Endothelial cell of umbilical vein (primary cell): ENCODE measurements around the gene IL9. TPM values are rescaled to one million over a fixed set of nuclear protein-coding genes. Genes with fewer than 3 reads are reported as not detected.

ENCODE experiments used
- BruUV-seq: library from RNA; stranded (reverse); fragments of 400-500 nt; replicated peaks from 2 replicates; lab custom pipeline; 2021; lab: Mats Ljungman, UMichigan
- CTCF ChIA-PET: fragments of 300-600, 350-600 bp; sonication (Branson Sonifier 250); formaldehyde crosslinking; loops from one replicate; lab custom pipeline; 2021; ENCODE audit warnings: antibody characterized with exemption, inconsistent platforms; lab: Charles Lee
- POLR2A ChIA-PET: fragments of 300-600, 350-600 bp; sonication (Branson Sonifier 250); formaldehyde crosslinking; loops from one replicate; lab custom pipeline; 2021; ENCODE audit warnings: antibody characterized with exemption, inconsistent platforms; lab: Charles Lee
- DNase-seq: peaks from one replicate; pipeline ENCODE4 v3.0.0-alpha.2; 2011; ENCODE audit warnings: low read depth, low spot score
- FAIRE-seq: peaks from 2 replicates; lab custom pipeline; 2011; peaks lifted over from hg19 to GRCh38; lab: Jason Lieb, UNC
- H2AFZ ChIP-seq: 2 replicates; pipeline ENCODE4 v1.6.0; 2012; ENCODE audit warnings: low read depth, low read length, control low read depth, inconsistent platforms
- H3K27ac ChIP-seq: 2 replicates; pipeline ENCODE4 v1.5.1; 2011; ENCODE audit warnings: low read depth, mild to moderate bottlenecking, control low read depth, low read length, moderate library complexity; ENCODE audit not compliant: insufficient read depth
- H3K27me3 ChIP-seq, 2 experiments: 2 replicates each; pipeline versions ENCODE4 v1.6.0 to v1.6.1; 2011; ENCODE audit warnings: low read length in 2 of 2, mixed read lengths in 1 of 2; ENCODE audit not compliant: control insufficient read depth in 2 of 2, insufficient read depth in 2 of 2
- H3K36me3 ChIP-seq, 2 experiments: 2 replicates in 1 of 2; 3 replicates in 1 of 2; pipeline ENCODE4 v1.5.1; 2011; ENCODE audit warnings: low read length in 2 of 2, mild to moderate bottlenecking in 1 of 2, moderate library complexity in 1 of 2; ENCODE audit not compliant: control insufficient read depth in 2 of 2, insufficient read depth in 2 of 2; ENCODE audit errors: extremely low read depth in 1 of 2
- H3K4me1 ChIP-seq: 3 replicates; pipeline ENCODE4 v1.5.1; 2011; ENCODE audit warnings: mild to moderate bottlenecking, low read length; ENCODE audit not compliant: control insufficient read depth, insufficient read depth; ENCODE audit errors: extremely low read depth
- H3K4me2 ChIP-seq: 2 replicates; pipeline ENCODE4 v1.6.1; 2011; ENCODE audit warnings: low read length, control low read depth, mixed read lengths; ENCODE audit not compliant: insufficient read depth
- H3K4me3 ChIP-seq, 3 experiments: fragments of 200-600 bp in 1 of 3; sonication (generic), shearing (Covaris generic) in 1 of 3; replicated peaks in 1 of 3; 2 replicates each; pipeline ENCODE4 v1.5.1; 2011 to 2016; ENCODE audit warnings: control low read depth in 3 of 3, low read length in 3 of 3, mild to moderate bottlenecking in 2 of 3, inconsistent platforms in 1 of 3, low read depth in 1 of 3, moderate library complexity in 1 of 3; ENCODE audit not compliant: insufficient read depth in 1 of 3
- H3K79me2 ChIP-seq: 2 replicates; pipeline ENCODE4 v1.6.0; 2012; ENCODE audit warnings: low read length, inconsistent platforms; ENCODE audit not compliant: control insufficient read depth, insufficient read depth
- H3K9ac ChIP-seq: replicated peaks from 2 replicates; pipeline ENCODE3; 2011; ENCODE audit warnings: low read length, control low read depth; ENCODE audit not compliant: insufficient read depth; ENCODE audit errors: extremely low read depth
- H3K9me1 ChIP-seq: replicated peaks from 3 replicates; pipeline ENCODE4 v1.6.0; 2011; ENCODE audit warnings: mild to moderate bottlenecking, low read length; ENCODE audit not compliant: control insufficient read depth, insufficient read depth; ENCODE audit errors: extremely low read depth
- H3K9me3 ChIP-seq: replicated peaks from 2 replicates; pipeline ENCODE4 v1.5.1; 2012; ENCODE audit warnings: low read length, inconsistent platforms; ENCODE audit not compliant: control insufficient read depth, insufficient read depth
- H4K20me1 ChIP-seq: replicated peaks from 2 replicates; pipeline ENCODE3; 2011; ENCODE audit warnings: mild to moderate bottlenecking, low read length; ENCODE audit not compliant: control insufficient read depth, insufficient read depth; ENCODE audit errors: extremely low read depth
- EZH2 ChIP-seq: IDR thresholded peaks from 2 replicates; pipeline ENCODE4 v1.6.1; 2012; ENCODE audit warnings: borderline replicate concordance, low read depth, mild to moderate bottlenecking, moderate library complexity, low read length, inconsistent platforms; ENCODE audit not compliant: severe bottlenecking
- FOS ChIP-seq: IDR thresholded peaks from 2 replicates; pipeline ENCODE4 v1.6.1; 2011; ENCODE audit warnings: mild to moderate bottlenecking, low read length, moderate library complexity, borderline replicate concordance; ENCODE audit not compliant: insufficient read depth
- GATA2 ChIP-seq: IDR thresholded peaks from 2 replicates; pipeline ENCODE4 v1.7.0; 2011; ENCODE audit warnings: low read depth, mild to moderate bottlenecking, moderate library complexity, mixed read lengths, low read length; ENCODE audit not compliant: insufficient read length, insufficient read depth
- JUN ChIP-seq: IDR thresholded peaks from 2 replicates; pipeline ENCODE4 v1.6.1; 2011; ENCODE audit warnings: borderline replicate concordance, low read depth; ENCODE audit not compliant: insufficient read length, insufficient read depth
- MYC ChIP-seq: IDR thresholded peaks from one replicate; pipeline ENCODE4 v1.6.1; 2011; ENCODE audit warnings: mild to moderate bottlenecking, low read depth, low read length
- POLR2A ChIP-seq: IDR thresholded peaks from 2 replicates; pipeline ENCODE4 v1.6.1; 2012; ENCODE audit warnings: low read depth, mild to moderate bottlenecking, control low read depth, low read length
- POLR2AphosphoS5 ChIP-seq: IDR thresholded peaks from 2 replicates; pipeline ENCODE4 v1.6.1; 2012; ENCODE audit warnings: low read depth, mild to moderate bottlenecking, control low read depth, low read length, moderate library complexity; ENCODE audit not compliant: insufficient read depth
- dilution Hi-C: fragments of 300-500 bp; cut with MboI; formaldehyde crosslinking; loops from one replicate; pipeline ENCODE4 v1.15.0; 2019; ENCODE audit warnings: low sequenced_read_pairs; ENCODE audit not compliant: extremely low pct_ligation_motif_present
- intact Hi-C: fragments of 100-400 bp; cut with micrococcal nuclease; formaldehyde crosslinking; loops from one replicate; pipeline ENCODE4 v1.10.0; 2022
- polyA plus RNA-seq, 4 experiments: library from polyadenylated mRNA; depleted of rRNA in 3 of 4; stranded (reverse) in 3 of 4; unstranded in 1 of 4; fragments of >200 nt; gene quantifications; 2 replicates each; pipeline versions ENCODE4 v1.2.1 to v1.2.3, GENCODE V29; 2011 to 2012; ENCODE audit warnings: missing spikeins in 1 of 4
- total RNA-seq: library from RNA; stranded (reverse); gene quantifications from 2 replicates; pipeline ENCODE4 v1.2.3, GENCODE V29; 2021
- TF ChIP-seq, protein P1 (sequence below), 2 donors: IDR thresholded peaks; 1 replicate in 1 of 2; 2 replicates in 1 of 2; pipeline ENCODE4 v1.5.1; 2011; ENCODE audit warnings: low read length in 2 of 2, mild to moderate bottlenecking in 2 of 2, moderate library complexity in 2 of 2, control low read depth in 1 of 2, inconsistent platforms in 1 of 2, low read depth in 1 of 2; ENCODE audit not compliant: insufficient read depth in 1 of 2; ENCODE audit errors: extremely low read depth in 1 of 2
- TF ChIP-seq, protein P2 (sequence below): IDR thresholded peaks from 2 replicates; pipeline ENCODE4 v1.6.1; 2011; ENCODE audit not compliant: insufficient read depth, insufficient read length

Gene IL9
- total and polyA plus RNA-seq, 2 donors (not counting 3 experiments of a cell fraction or from before 2014, with no cell fraction given): not detected

DNA sequence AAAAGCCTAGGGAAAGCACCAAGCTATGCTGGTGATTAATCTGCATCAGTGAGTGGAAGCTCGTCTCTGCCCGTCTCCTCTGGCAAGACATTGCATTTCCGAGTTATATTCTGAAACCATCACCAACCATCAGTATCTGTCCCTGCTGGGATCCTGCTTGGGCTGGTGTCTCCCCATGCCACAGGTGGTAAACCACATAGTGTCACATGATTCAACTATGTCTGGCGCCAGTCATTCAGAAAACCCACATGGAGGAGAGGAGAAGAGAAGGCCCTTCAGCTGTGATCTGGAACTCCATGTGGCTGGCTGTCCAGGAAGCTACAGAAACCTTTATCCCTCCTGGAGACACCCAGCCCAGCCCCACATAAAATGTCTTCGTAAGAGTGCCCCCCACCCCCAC, 4.8 kb downstream of the IL9 start:
- Histone ChIP-seq H2AFZ (no peak overlapping the region), H3K79me2 (no peaks in the 10 kb centered on the region), H3K9me1 (no peaks in the 10 kb centered on the region), H3K27me3 (peaks cover 6 to 9% of the 10 kb centered on the region in 2 experiments), H3K9ac (no peak overlapping the region), H3K4me1 (no peaks in the 10 kb centered on the region), H3K4me3 (no peak overlapping the region), H3K27ac (no peak overlapping the region), H3K9me3 (no peaks in the 10 kb centered on the region), H3K4me2 (no peak overlapping the region), H4K20me1 (no peaks in the 10 kb centered on the region), H3K36me3 (no peaks in the 10 kb centered on the region)
- intact Hi-C loops (no loop called here), dilution Hi-C loops (no loop called here)
- TF ChIP-seq JUN (no peak), MYC (no peak), FOS (no peak), POLR2AphosphoS5 (no peak), EZH2 (no peak), POLR2A (no peak), GATA2 (no peak)
- TF ChIP-seq, protein P1, sequence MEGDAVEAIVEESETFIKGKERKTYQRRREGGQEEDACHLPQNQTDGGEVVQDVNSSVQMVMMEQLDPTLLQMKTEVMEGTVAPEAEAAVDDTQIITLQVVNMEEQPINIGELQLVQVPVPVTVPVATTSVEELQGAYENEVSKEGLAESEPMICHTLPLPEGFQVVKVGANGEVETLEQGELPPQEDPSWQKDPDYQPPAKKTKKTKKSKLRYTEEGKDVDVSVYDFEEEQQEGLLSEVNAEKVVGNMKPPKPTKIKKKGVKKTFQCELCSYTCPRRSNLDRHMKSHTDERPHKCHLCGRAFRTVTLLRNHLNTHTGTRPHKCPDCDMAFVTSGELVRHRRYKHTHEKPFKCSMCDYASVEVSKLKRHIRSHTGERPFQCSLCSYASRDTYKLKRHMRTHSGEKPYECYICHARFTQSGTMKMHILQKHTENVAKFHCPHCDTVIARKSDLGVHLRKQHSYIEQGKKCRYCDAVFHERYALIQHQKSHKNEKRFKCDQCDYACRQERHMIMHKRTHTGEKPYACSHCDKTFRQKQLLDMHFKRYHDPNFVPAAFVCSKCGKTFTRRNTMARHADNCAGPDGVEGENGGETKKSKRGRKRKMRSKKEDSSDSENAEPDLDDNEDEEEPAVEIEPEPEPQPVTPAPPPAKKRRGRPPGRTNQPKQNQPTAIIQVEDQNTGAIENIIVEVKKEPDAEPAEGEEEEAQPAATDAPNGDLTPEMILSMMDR (IDR thresholded peaks at IDR 0.05; ENCODE audit: extremely low read depth in 1 of 2, insufficient read depth in 1 of 2, low read depth in 1 of 2, low read length in 2 of 2): no peak
- TF ChIP-seq, protein P2, sequence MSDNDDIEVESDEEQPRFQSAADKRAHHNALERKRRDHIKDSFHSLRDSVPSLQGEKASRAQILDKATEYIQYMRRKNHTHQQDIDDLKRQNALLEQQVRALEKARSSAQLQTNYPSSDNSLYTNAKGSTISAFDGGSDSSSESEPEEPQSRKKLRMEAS: no peak
- CTCF ChIA-PET: interaction anchor here (0.7 to 5.4 kb wide), 5 partner anchors 15 to 322 kb away, joined by 3 to 52 read pairs (median 4); no protein-coding TSS in a partner anchor
- BruUV-seq: no TSS peak
- FAIRE-seq (no peak), DNase-seq (no peak)
- POLR2A ChIA-PET: interaction anchor here (0.7 kb wide), 1 partner anchor 911 kb away, joined by 3 read pairs; no protein-coding TSS in a partner anchor
